Measurements from ENCODE around the gene PRR36. TPM values are rescaled to one million over a fixed set of nuclear protein-coding genes. Genes with fewer than 3 reads are reported as not detected.

The PRR36 gene
- total RNA-seq, 4 donors from 2014 or later: 2.5 TPM; not detected in 3

GRCh38 chr19:7819337-7819736 is 54.9 kb downstream of the PRR36 start:
- Histone ChIP-seq H3K27me3 (peaks cover 0 to 9% of the 10 kb centered on the region in 2 donors), H3K9me3 (peaks cover 0 to 36% (median 2%) of the 10 kb centered on the region in 4 donors), H3K4me1 (no peaks in the 10 kb centered on the region), H3K27ac (no peak overlapping the region), H3K4me3 (no peak overlapping the region), H3K36me3 (no peaks in the 10 kb centered on the region)
- 75 to 79% methylated on average over 2 of the region's 2 CpGs for WGBS, 2 donors
- TF ChIP-seq, protein P1, sequence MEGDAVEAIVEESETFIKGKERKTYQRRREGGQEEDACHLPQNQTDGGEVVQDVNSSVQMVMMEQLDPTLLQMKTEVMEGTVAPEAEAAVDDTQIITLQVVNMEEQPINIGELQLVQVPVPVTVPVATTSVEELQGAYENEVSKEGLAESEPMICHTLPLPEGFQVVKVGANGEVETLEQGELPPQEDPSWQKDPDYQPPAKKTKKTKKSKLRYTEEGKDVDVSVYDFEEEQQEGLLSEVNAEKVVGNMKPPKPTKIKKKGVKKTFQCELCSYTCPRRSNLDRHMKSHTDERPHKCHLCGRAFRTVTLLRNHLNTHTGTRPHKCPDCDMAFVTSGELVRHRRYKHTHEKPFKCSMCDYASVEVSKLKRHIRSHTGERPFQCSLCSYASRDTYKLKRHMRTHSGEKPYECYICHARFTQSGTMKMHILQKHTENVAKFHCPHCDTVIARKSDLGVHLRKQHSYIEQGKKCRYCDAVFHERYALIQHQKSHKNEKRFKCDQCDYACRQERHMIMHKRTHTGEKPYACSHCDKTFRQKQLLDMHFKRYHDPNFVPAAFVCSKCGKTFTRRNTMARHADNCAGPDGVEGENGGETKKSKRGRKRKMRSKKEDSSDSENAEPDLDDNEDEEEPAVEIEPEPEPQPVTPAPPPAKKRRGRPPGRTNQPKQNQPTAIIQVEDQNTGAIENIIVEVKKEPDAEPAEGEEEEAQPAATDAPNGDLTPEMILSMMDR (IDR thresholded peaks at IDR 0.05): no peak
- TF ChIP-seq EP300 (IDR thresholded peaks at IDR 0.05) (no peak), POLR2A (IDR thresholded peaks at IDR 0.05) (no peak)
- no peak for DNase-seq (ENCODE audit: low spot score in 2 of 2)

- peaks cover 0 to 9% of the 10 kb centered on the region in 2 donors for H3K27me3 ChIP-seq
These were observed 55.4 kb downstream of the PRR36 start for GRCh38 chr19:7818806-7819205.

More at GRCh38 chr19:7818806-7819205, 55.4 kb downstream of the PRR36 start:
- WGBS, 2 donors: 48 to 72% methylated on average over 2 of the region's 2 CpGs
- Histone ChIP-seq H3K27ac (no peak overlapping the region), H3K9me3 (peaks cover 0 to 36% (median 2%) of the 10 kb centered on the region in 4 donors), H3K4me1 (no peaks in the 10 kb centered on the region), H3K36me3 (no peaks in the 10 kb centered on the region), H3K4me3 (no peak overlapping the region)
- TF ChIP-seq POLR2A (IDR thresholded peaks at IDR 0.05) (no peak), EP300 (IDR thresholded peaks at IDR 0.05) (no peak)
- TF ChIP-seq, protein P1 (IDR thresholded peaks at IDR 0.05): no peak
- DNase-seq (ENCODE audit: low spot score in 2 of 2): no peak

Other genes with a start within 250 kb of the PRR36 start
- gene XAB2, start 244.8 kb downstream of the PRR36 start, total RNA-seq: 10 to 100 TPM; 51.6 to 62.0 (median 54.3) TPM
- gene PET100, start 244.6 kb downstream of the PRR36 start, total RNA-seq: 10 to 100 TPM; 10.8 to 39.9 (median 30.6) TPM
- not detected for gene PCP2, start 240.7 kb downstream of the PRR36 start, total RNA-seq
- gene STXBP2, start 237.3 kb downstream of the PRR36 start, total RNA-seq: 10 to 100 TPM in 2 of 4 donors, 1 to 10 TPM in 2; 8.7 to 24.0 (median 13.0) TPM
- not detected for gene RETN, start 205.3 kb downstream of the PRR36 start, total RNA-seq
- gene MCEMP1, start 197.3 kb downstream of the PRR36 start, total RNA-seq: 1 to 10 TPM in 1 of 4 donors, not detected in 3; 1.5 TPM
- gene TRAPPC5, start 193.6 kb downstream of the PRR36 start, total RNA-seq: 10 to 100 TPM; 26.9 to 47.5 (median 37.0) TPM
- gene FCER2, start 172.3 kb downstream of the PRR36 start, total RNA-seq: 1 to 10 TPM in 1 of 4 donors, under 1 TPM in 1, not detected in 2; 0.90 to 1.0 TPM
- 10 to 100 TPM in 1 of 4 donors, 1 to 10 TPM in 1, under 1 TPM in 1, not detected in 1; 0.59 to 16.5 (median 1.7) TPM for gene CLEC4G, start 142.3 kb downstream of the PRR36 start, total RNA-seq
- 10 to 100 TPM in 1 of 4 donors, 1 to 10 TPM in 3; 2.6 to 12.6 (median 5.0) TPM for gene CD209, start 126.9 kb downstream of the PRR36 start, total RNA-seq
- gene CLEC4M, start 111.1 kb downstream of the PRR36 start, total RNA-seq: 1 to 10 TPM in 1 of 4 donors, not detected in 3; 2.4 TPM
- 10 to 100 TPM; 14.4 to 30.3 (median 17.7) TPM for gene EVI5L, start 44.2 kb downstream of the PRR36 start, total RNA-seq
- gene LRRC8E, start 14.1 kb upstream of the PRR36 start, total RNA-seq: 1 to 10 TPM in 1 of 4 donors, under 1 TPM in 1, not detected in 2; 0.59 to 1.2 TPM
- gene MAP2K7, start 29.5 kb upstream of the PRR36 start, total RNA-seq: 10 to 100 TPM; 11.1 to 31.2 (median 20.9) TPM
- gene TGFBR3L, start 40.4 kb upstream of the PRR36 start, total RNA-seq: not detected
- gene SNAPC2, start 45.9 kb upstream of the PRR36 start, total RNA-seq: 10 to 100 TPM; 11.6 to 26.4 (median 16.1) TPM
- gene CTXN1, start 51.7 kb upstream of the PRR36 start, total RNA-seq: 1 to 10 TPM in 3 of 4 donors, under 1 TPM in 1; 0.66 to 7.2 (median 3.0) TPM
- 10 to 100 TPM; 60.1 to 91.3 (median 77.1) TPM for gene TIMM44, start 69.3 kb upstream of the PRR36 start, total RNA-seq
- gene ELAVL1, start 131.3 kb upstream of the PRR36 start, total RNA-seq: 10 to 100 TPM; 25.8 to 36.4 (median 27.7) TPM
- not detected for gene CCL25, start 178.4 kb upstream of the PRR36 start, total RNA-seq

Measured in tibial nerve (tissue), 4 donors.